ENCODE measurements around the gene PCDHGB2.

PCDHGB2 gene

GRCh38 chr5:141360685-141361084 lies 891 bp downstream of the PCDHGB2 start:
- Histone ChIP-seq H2AFZ (ENCODE audit: low read length) (no peak overlapping the region), H3K27me3 (ENCODE audit: insufficient read depth, low read length, poor library complexity, severe bottlenecking) (no peaks in the 10 kb centered on the region), H3K36me3 (ENCODE audit: insufficient read depth, low read length) (no peaks in the 10 kb centered on the region), H3K9ac (ENCODE audit: low read depth, low read length, poor library complexity, severe bottlenecking) (no peak overlapping the region), H3K4me3 (ENCODE audit: low read length, poor library complexity, severe bottlenecking) (peak overlapping the region; percentile 67), H3K9me2 (replicated peaks; ENCODE audit: low read depth, low read length) (no peaks in the 10 kb centered on the region), H3F3A (ENCODE audit: low read depth) (no peaks in the 10 kb centered on the region), H3K4me2 (ENCODE audit: low read depth, low read length, poor library complexity, severe bottlenecking) (no peak overlapping the region), H3K79me2 (ENCODE audit: insufficient read depth, low read length) (no peaks in the 10 kb centered on the region), H3K9me3 (ENCODE audit: insufficient read depth, low read depth, low read length) (no peaks in the 10 kb centered on the region; the same call in 1 of the 2 replicates), H4K20me1 (ENCODE audit: insufficient read depth, low read length, poor library complexity, severe bottlenecking) (no peaks in the 10 kb centered on the region), H3K4me1 (ENCODE audit: insufficient read depth, low read length, poor library complexity, severe bottlenecking) (no peaks in the 10 kb centered on the region)
- TF ChIP-seq EZH2phosphoT487 (IDR thresholded peaks at IDR 0.05; ENCODE audit: borderline replicate concordance): no peak
- TF ChIP-seq, protein P1, sequence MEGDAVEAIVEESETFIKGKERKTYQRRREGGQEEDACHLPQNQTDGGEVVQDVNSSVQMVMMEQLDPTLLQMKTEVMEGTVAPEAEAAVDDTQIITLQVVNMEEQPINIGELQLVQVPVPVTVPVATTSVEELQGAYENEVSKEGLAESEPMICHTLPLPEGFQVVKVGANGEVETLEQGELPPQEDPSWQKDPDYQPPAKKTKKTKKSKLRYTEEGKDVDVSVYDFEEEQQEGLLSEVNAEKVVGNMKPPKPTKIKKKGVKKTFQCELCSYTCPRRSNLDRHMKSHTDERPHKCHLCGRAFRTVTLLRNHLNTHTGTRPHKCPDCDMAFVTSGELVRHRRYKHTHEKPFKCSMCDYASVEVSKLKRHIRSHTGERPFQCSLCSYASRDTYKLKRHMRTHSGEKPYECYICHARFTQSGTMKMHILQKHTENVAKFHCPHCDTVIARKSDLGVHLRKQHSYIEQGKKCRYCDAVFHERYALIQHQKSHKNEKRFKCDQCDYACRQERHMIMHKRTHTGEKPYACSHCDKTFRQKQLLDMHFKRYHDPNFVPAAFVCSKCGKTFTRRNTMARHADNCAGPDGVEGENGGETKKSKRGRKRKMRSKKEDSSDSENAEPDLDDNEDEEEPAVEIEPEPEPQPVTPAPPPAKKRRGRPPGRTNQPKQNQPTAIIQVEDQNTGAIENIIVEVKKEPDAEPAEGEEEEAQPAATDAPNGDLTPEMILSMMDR (conservative IDR thresholded peaks at IDR 0.05; ENCODE audit: low read length): no peak

DNA sequence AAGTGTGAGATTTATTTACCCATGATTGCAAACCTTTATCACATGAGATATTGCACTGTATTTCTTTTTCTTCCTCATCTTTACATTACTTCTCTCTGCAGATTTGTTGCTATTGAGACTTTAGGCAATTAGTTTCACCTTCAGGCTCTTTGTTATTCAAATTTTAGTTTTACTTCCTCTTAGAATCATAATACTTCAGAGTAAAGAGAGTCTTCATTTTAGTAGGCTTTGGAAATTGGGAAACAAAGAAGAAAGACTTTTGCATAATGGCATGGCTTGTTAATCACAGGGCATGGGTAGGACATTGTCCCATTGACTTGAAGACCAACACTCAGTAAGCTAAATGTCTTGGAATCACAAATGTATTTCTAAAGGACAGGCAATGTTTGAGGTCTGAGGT lies 2.9 kb downstream of the PCDHGB2 start:
- Histone ChIP-seq H3K9me3 (ENCODE audit: insufficient read depth, low read depth, low read length) (no peaks in the 10 kb centered on the region; the same call in 1 of the 2 replicates), H3K4me1 (ENCODE audit: insufficient read depth, low read length, poor library complexity, severe bottlenecking) (no peaks in the 10 kb centered on the region), H3K27me3 (ENCODE audit: insufficient read depth, low read length, poor library complexity, severe bottlenecking) (no peaks in the 10 kb centered on the region), H3K36me3 (ENCODE audit: insufficient read depth, low read length) (no peaks in the 10 kb centered on the region), H3K9ac (ENCODE audit: low read depth, low read length, poor library complexity, severe bottlenecking) (no peak overlapping the region), H2AFZ (ENCODE audit: low read length) (no peak overlapping the region), H4K20me1 (ENCODE audit: insufficient read depth, low read length, poor library complexity, severe bottlenecking) (no peaks in the 10 kb centered on the region), H3K4me3 (ENCODE audit: low read length, poor library complexity, severe bottlenecking) (peak overlapping the region; percentile 28), H3K79me2 (ENCODE audit: insufficient read depth, low read length) (no peaks in the 10 kb centered on the region), H3K9me2 (replicated peaks; ENCODE audit: low read depth, low read length) (no peaks in the 10 kb centered on the region), H3K4me2 (ENCODE audit: low read depth, low read length, poor library complexity, severe bottlenecking) (no peak overlapping the region), H3F3A (ENCODE audit: low read depth) (no peaks in the 10 kb centered on the region)
- TF ChIP-seq EZH2phosphoT487 (IDR thresholded peaks at IDR 0.05; ENCODE audit: borderline replicate concordance): no peak
- TF ChIP-seq, protein P1 (conservative IDR thresholded peaks at IDR 0.05; ENCODE audit: low read length): no peak

DNA sequence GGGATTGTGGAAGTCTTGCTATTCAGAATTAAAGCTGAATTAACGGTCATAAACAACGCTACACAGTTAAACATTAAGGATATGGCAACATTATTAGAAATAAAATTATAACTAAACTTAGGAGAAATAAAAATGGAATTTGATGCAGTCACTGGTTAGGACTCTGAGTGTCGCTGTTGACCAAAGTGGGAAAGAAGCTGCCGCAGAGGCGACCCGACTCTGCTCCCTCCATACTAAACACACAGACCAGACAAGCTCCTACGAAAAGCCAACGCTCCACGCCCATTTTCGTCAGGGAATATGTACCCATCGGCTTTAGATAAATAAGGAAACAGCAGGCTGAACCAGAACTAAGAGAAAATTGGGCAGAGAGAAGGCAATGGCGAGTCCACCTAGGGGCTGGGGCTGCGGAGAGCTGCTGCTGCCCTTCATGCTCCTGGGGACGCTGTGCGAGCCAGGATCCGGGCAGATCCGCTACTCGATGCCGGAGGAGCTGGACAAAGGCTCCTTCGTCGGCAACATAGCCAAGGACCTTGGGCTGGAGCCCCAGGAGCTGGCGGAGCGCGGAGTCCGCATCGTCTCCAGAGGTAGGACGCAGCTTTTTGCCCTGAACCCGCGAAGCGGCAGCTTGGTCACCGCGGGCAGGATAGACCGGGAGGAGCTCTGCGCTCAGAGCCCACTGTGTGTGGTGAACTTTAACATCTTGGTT lies 4.3 kb downstream of the PCDHGB2 start, which contains the start of gene PCDHGA5:
TSS of gene PCDHGA5 (plus strand) at position 211 of the 709 bp plus-strand sequence. CDS start at position 380, 169 bp downstream.
- Histone ChIP-seq H3K36me3 (ENCODE audit: insufficient read depth, low read length) (no peaks in the 10 kb centered on the region), H3K9ac (ENCODE audit: low read depth, low read length, poor library complexity, severe bottlenecking) (no peak within 1 kb of the TSS), H2AFZ (ENCODE audit: low read length) (no peak within 1 kb of the TSS), H3K27me3 (ENCODE audit: insufficient read depth, low read length, poor library complexity, severe bottlenecking) (no peaks in the 10 kb centered on the region), H3K79me2 (ENCODE audit: insufficient read depth, low read length) (no peaks in the 10 kb centered on the region), H3K4me2 (ENCODE audit: low read depth, low read length, poor library complexity, severe bottlenecking) (no peak within 1 kb of the TSS), H3F3A (ENCODE audit: low read depth) (no peaks in the 10 kb centered on the region), H3K9me3 (ENCODE audit: insufficient read depth, low read depth, low read length) (no peaks in the 10 kb centered on the region; the same call in 1 of the 2 replicates), H3K9me2 (replicated peaks; ENCODE audit: low read depth, low read length) (no peaks in the 10 kb centered on the region), H3K4me1 (ENCODE audit: insufficient read depth, low read length, poor library complexity, severe bottlenecking) (no peaks in the 10 kb centered on the region), H3K4me3 (ENCODE audit: low read length, poor library complexity, severe bottlenecking) (no peak within 1 kb of the TSS), H4K20me1 (ENCODE audit: insufficient read depth, low read length, poor library complexity, severe bottlenecking) (no peaks in the 10 kb centered on the region)
- no peak for TF ChIP-seq EZH2phosphoT487 (IDR thresholded peaks at IDR 0.05; ENCODE audit: borderline replicate concordance)

All from Loucy (cell line).